HFFc6 (cell line): ENCODE measurements around the gene DCLK1. TPM values are rescaled to one million over a fixed set of nuclear protein-coding genes. Genes with fewer than 3 reads are reported as not detected.

Experiments
- DNase-seq: peaks from one replicate; pipeline ENCODE4 v3.0.0-alpha.2; 2018
- H3K27ac Mint-ChIP-seq: 2 replicates; pipeline ENCODE4 v1.8.0; 2020; ENCODE audit warnings: mild to moderate bottlenecking, mixed read lengths
- H3K27me3 Mint-ChIP-seq: 2 replicates; pipeline ENCODE4 v1.8.0; 2021; ENCODE audit warnings: mild to moderate bottlenecking, moderate library complexity, mixed read lengths; ENCODE audit not compliant: insufficient read depth
- H3K36me3 Mint-ChIP-seq: 2 replicates; pipeline ENCODE4 v1.8.0; 2021; ENCODE audit warnings: low read depth, mixed read lengths
- H3K4me1 Mint-ChIP-seq: 2 replicates; pipeline ENCODE4 v1.8.0; 2020; ENCODE audit warnings: low read depth, mixed read lengths
- H3K4me3 Mint-ChIP-seq: 2 replicates; pipeline ENCODE4 v1.8.0; 2020; ENCODE audit warnings: mild to moderate bottlenecking, moderate library complexity, mixed read lengths
- H3K9me3 Mint-ChIP-seq: 2 replicates; pipeline ENCODE4 v1.8.0; 2020; ENCODE audit warnings: mild to moderate bottlenecking, mixed read lengths
- total RNA-seq, 6 experiments: library from RNA; stranded (reverse); fragmentation: NEBNext Ultra II Directional; extraction: Animal tissue kit (Norgen Biotek cat#: 25700); gene quantifications; 2 replicates in 1 of 6; 3 replicates in 5 of 6; pipeline ENCODE4 v1.2.3, GENCODE V29; 2021
- TF ChIP-seq, protein P1 (sequence below): fragments of 200-600 bp; sonication (generic); IDR thresholded peaks from 2 replicates; pipeline ENCODE4 v1.5.0; 2021; ENCODE audit warnings: antibody characterized with exemption, mild to moderate bottlenecking

DCLK1 gene
- total RNA-seq, 6 experiments from 2014 or later = not detected

GRCh38 chr13:35763782-35764123, 367.4 kb downstream of the DCLK1 start:
- TF ChIP-seq, protein P1, sequence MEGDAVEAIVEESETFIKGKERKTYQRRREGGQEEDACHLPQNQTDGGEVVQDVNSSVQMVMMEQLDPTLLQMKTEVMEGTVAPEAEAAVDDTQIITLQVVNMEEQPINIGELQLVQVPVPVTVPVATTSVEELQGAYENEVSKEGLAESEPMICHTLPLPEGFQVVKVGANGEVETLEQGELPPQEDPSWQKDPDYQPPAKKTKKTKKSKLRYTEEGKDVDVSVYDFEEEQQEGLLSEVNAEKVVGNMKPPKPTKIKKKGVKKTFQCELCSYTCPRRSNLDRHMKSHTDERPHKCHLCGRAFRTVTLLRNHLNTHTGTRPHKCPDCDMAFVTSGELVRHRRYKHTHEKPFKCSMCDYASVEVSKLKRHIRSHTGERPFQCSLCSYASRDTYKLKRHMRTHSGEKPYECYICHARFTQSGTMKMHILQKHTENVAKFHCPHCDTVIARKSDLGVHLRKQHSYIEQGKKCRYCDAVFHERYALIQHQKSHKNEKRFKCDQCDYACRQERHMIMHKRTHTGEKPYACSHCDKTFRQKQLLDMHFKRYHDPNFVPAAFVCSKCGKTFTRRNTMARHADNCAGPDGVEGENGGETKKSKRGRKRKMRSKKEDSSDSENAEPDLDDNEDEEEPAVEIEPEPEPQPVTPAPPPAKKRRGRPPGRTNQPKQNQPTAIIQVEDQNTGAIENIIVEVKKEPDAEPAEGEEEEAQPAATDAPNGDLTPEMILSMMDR = no peak
- Mint-ChIP-seq H3K9me3 (no peaks in the 10 kb centered on the region), H3K27me3 (no peaks in the 10 kb centered on the region), H3K4me1 (peaks cover 11% of the 10 kb centered on the region), H3K27ac (no peak overlapping the region), H3K36me3 (no peaks in the 10 kb centered on the region), H3K4me3 (no peak overlapping the region)
- DNase-seq = no peak

- no peak overlapping the region for H3K4me3 Mint-ChIP-seq
- no peaks in the 10 kb centered on the region for H3K9me3 Mint-ChIP-seq
Measured at GRCh38 chr13:35763060-35763781, 368.0 kb downstream of the DCLK1 start.

GRCh38 chr13:35761440-35762252, 369.5 kb downstream of the DCLK1 start:
- Mint-ChIP-seq H3K9me3 (no peaks in the 10 kb centered on the region), H3K36me3 (no peaks in the 10 kb centered on the region), H3K27me3 (peaks cover 7% of the 10 kb centered on the region), H3K4me1 (no peaks in the 10 kb centered on the region; the same call in 1 of the 2 replicates), H3K27ac (no peak overlapping the region), H3K4me3 (no peak overlapping the region)
- no peak for DNase-seq
- TF ChIP-seq, protein P1 = no peak

More at GRCh38 chr13:35763060-35763781, 368.0 kb downstream of the DCLK1 start:
- Mint-ChIP-seq H3K36me3 (no peaks in the 10 kb centered on the region), H3K27me3 (no peaks in the 10 kb centered on the region), H3K4me1 (peaks cover 5% of the 10 kb centered on the region), H3K27ac (no peak overlapping the region)
- TF ChIP-seq, protein P1 = no peak
- no peak for DNase-seq

DNA sequence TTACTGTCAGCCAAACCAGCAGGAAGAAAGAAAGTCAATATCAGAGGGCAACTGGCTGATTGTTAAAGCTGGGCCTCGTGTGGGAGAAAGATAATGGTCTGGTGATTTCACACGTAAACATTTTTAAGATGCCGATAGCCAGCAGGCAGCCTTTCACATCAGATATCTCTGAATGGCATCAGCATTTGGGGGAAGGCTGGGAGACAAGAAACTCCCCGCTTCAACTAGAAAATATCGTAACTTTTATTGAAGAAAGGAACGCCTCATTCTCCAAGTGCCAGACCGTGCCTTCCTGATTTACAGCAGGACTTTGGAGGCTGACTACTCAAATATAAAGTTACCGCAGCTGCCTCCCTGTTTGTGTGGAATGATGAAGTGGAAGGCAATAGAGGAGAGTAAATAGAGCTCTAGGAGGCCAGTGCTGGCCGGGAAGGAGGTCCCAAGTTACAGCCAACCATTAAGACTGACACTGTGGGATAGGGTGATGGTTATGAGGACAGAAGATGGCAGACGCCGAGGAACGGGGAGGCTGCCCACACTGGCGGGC, 370.4 kb downstream of the DCLK1 start:
- Mint-ChIP-seq H3K36me3 (no peaks in the 10 kb centered on the region), H3K27me3 (peaks cover 10% of the 10 kb centered on the region), H3K4me1 (no peaks in the 10 kb centered on the region), H3K4me3 (no peak overlapping the region), H3K27ac (no peak overlapping the region), H3K9me3 (no peaks in the 10 kb centered on the region)
- TF ChIP-seq, protein P1 = no peak
- DNase-seq = no peak

GRCh38 chr13:35747594-35747993, 383.6 kb downstream of the DCLK1 start:
- peaks cover 16% of the 10 kb centered on the region for H3K9me3 Mint-ChIP-seq

More at GRCh38 chr13:35747594-35747993, 383.6 kb downstream of the DCLK1 start:
- TF ChIP-seq, protein P1 = no peak
- H3K36me3 Mint-ChIP-seq = 0 out of 2 replicates have a peak, but pooled peaks cover 7% of the 10 kb centered on the region
- no peak overlapping the region for H3K4me3 Mint-ChIP-seq
- DNase-seq = no peak
- peaks cover 1% of the 10 kb centered on the region for H3K27me3 Mint-ChIP-seq
- no peak overlapping the region for H3K27ac Mint-ChIP-seq
- H3K4me1 Mint-ChIP-seq = no peaks in the 10 kb centered on the region
